WERI-Rb-1 (cell line): ENCODE data around the gene PKNOX2.

Experiments used
- DNase-seq: peaks from one replicate; pipeline ENCODE4 v3.0.0-alpha.2; 2020
- H3K27ac ChIP-seq: fragments of 250-450 bp; sonication (Bioruptor Pico); 2 replicates; pipeline ENCODE4 v1.5.1; 2020; ENCODE audit warnings: mild to moderate bottlenecking, moderate library complexity
- H3K27me3 ChIP-seq: fragments of 250-450 bp; sonication (Bioruptor Pico); 2 replicates; pipeline ENCODE4 v1.5.1; 2021; ENCODE audit warnings: mild to moderate bottlenecking, low read depth, moderate library complexity; ENCODE audit not compliant: insufficient read depth, severe bottlenecking
- H3K36me3 ChIP-seq: fragments of 250-450 bp; sonication (Bioruptor Pico); 2 replicates; pipeline ENCODE4 v1.5.1; 2020; ENCODE audit warnings: mild to moderate bottlenecking, moderate library complexity
- H3K4me3 ChIP-seq: 2 replicates; pipeline ENCODE4 v1.5.1; 2011; ENCODE audit warnings: low read depth, mild to moderate bottlenecking, control low read depth, low read length
- H3K9me3 ChIP-seq: fragments of 250-450 bp; sonication (Bioruptor Pico); 2 replicates; pipeline ENCODE4 v1.5.1; 2021; ENCODE audit warnings: mild to moderate bottlenecking, moderate library complexity; ENCODE audit not compliant: severe bottlenecking
- TF ChIP-seq, protein P1 (sequence below): IDR thresholded peaks from 2 replicates; pipeline ENCODE4 v1.5.1; 2011; ENCODE audit warnings: low read depth, mild to moderate bottlenecking, control low read depth, inconsistent platforms, low read length

Gene PKNOX2

DNA sequence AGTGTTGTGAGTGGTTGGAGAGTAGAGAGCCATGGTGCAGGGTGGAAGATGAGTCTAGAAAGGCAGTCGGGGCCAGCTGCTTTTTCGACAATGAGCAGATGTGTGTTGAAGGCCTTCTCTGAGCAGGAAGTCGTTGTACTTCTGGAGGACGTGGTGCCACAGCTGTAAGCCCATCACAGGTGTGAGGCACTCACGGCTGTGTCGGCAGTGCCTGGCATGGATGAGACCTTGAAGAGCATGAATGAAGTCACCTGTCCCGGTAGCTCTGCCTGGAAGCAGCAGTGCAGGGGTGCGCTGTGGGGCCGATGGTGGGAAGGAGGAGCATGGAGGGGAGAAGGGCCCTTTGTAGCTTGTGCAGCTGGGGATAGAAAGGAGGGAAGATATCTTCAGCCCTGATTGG is 165.2 kb downstream of the PKNOX2 start:
- H3K27me3 ChIP-seq, result no peaks in the 10 kb centered on the region
- TF ChIP-seq, protein P1, sequence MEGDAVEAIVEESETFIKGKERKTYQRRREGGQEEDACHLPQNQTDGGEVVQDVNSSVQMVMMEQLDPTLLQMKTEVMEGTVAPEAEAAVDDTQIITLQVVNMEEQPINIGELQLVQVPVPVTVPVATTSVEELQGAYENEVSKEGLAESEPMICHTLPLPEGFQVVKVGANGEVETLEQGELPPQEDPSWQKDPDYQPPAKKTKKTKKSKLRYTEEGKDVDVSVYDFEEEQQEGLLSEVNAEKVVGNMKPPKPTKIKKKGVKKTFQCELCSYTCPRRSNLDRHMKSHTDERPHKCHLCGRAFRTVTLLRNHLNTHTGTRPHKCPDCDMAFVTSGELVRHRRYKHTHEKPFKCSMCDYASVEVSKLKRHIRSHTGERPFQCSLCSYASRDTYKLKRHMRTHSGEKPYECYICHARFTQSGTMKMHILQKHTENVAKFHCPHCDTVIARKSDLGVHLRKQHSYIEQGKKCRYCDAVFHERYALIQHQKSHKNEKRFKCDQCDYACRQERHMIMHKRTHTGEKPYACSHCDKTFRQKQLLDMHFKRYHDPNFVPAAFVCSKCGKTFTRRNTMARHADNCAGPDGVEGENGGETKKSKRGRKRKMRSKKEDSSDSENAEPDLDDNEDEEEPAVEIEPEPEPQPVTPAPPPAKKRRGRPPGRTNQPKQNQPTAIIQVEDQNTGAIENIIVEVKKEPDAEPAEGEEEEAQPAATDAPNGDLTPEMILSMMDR, result no peak
- no peak overlapping the region for H3K4me3 ChIP-seq
- DNase-seq, result no peak
- H3K9me3 ChIP-seq, result no peaks in the 10 kb centered on the region
- no peak overlapping the region for H3K27ac ChIP-seq
- H3K36me3 ChIP-seq, result no peaks in the 10 kb centered on the region

DNA sequence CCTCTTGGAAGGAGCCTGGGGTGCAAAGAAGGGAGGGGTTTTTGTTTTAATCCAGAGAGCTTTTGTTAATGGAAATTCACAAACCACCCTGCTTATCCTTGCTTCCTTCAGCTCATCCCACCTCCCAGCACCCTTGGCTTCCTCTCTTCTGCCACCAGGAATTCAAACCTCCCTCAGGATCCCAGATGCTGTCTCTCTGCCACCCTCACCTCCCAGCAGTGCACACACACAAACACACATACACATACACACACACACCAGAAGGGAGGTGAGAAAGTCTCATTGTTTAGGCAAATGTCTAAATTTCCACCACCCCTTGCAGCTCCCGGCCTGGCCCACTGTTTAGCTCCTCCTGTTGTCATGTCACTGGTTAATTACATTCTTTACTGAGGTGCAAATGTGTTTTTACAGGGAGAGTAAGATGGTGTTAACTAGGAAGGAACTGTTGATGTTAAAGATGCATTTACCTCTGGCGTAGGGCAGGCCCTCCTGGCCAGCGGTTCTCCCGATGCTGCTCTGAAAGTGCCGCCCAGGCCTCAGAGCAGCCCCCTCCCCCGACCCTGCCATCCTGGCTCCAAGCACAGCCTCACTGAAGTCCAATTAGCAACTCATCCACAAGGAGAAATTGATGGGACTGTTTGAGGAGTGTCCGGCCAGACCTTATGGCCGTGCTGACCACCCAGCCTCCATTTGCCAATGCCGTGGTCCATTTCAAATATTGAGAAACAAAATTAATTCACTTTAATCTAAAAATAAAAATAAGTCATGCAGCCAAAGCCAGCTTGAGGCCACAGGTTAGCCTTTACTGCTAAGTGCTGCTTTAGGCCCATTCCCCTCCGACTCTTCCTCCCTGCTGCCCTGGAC is 166.1 kb downstream of the PKNOX2 start:
- H3K27ac ChIP-seq, result no peak overlapping the region
- no peak overlapping the region for H3K4me3 ChIP-seq

DNA sequence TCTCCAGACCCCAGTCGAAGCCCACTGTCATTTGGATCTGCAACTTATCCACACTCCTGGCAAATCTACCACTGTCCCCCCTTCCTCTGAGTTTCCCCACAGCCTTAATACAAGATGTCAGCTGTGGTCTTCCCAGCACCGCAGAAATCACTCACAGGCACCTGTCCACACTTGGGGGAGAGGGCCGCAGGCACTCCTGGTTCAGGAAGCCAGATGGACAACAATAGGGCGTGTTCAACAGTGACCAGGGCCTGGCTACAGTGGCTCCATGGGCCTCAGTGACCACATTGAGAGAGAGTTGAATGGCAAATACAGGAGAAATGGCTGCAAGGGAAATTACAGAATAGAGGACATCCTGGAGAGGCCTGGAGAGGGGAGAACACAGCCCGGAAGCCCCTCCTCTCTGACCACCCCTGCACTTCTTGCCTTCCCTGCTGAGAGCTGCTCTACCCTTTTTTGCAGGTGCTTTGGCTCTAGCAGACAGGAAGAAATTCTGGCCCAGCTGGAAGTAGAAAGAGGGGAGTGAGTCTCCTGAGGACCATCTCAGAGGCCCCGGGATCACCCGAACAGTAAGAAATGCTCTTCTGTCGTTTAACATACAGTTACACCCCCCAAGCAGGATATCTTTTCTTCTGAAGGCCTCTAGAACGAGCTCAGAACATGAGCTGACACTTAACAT is 166.9 kb downstream of the PKNOX2 start:
- no peak overlapping the region for H3K4me3 ChIP-seq
- H3K9me3 ChIP-seq, result no peaks in the 10 kb centered on the region
- H3K27ac ChIP-seq, result no peak overlapping the region
- DNase-seq, result no peak
- H3K36me3 ChIP-seq, result no peaks in the 10 kb centered on the region
- no peaks in the 10 kb centered on the region for H3K27me3 ChIP-seq
- TF ChIP-seq, protein P1, result no peak

More for the DNA sequence above, 166.1 kb downstream of the PKNOX2 start:
- TF ChIP-seq, protein P1, result no peak
- no peak for DNase-seq
- H3K36me3 ChIP-seq, result no peaks in the 10 kb centered on the region
- H3K9me3 ChIP-seq, result no peaks in the 10 kb centered on the region
- H3K27me3 ChIP-seq, result no peaks in the 10 kb centered on the region

DNA sequence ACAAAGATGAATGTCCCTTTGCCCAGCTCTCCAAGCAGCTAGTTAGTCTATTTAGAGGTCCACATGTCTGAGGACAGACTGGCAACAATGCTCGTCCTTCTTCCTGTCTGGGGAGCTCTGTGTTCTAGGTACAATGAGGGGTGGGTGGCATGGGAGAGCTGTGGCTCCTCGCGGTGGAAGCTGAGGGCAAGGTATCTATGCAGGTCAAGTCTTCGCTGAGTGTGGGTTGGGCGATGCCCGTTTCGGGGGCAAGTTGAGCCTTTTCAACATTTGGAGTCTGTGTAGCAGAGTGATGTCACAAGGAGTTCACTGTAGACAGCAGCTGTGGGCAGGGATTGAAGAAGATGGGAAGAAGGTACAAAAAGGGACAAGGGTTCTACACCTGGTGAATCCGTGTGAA is 168.3 kb downstream of the PKNOX2 start:
- no peak for DNase-seq
- H3K9me3 ChIP-seq, result no peaks in the 10 kb centered on the region
- TF ChIP-seq, protein P1, result no peak
- H3K27me3 ChIP-seq, result no peaks in the 10 kb centered on the region
- H3K27ac ChIP-seq, result no peak overlapping the region
- no peaks in the 10 kb centered on the region for H3K36me3 ChIP-seq
- H3K4me3 ChIP-seq, result no peak overlapping the region

DNA sequence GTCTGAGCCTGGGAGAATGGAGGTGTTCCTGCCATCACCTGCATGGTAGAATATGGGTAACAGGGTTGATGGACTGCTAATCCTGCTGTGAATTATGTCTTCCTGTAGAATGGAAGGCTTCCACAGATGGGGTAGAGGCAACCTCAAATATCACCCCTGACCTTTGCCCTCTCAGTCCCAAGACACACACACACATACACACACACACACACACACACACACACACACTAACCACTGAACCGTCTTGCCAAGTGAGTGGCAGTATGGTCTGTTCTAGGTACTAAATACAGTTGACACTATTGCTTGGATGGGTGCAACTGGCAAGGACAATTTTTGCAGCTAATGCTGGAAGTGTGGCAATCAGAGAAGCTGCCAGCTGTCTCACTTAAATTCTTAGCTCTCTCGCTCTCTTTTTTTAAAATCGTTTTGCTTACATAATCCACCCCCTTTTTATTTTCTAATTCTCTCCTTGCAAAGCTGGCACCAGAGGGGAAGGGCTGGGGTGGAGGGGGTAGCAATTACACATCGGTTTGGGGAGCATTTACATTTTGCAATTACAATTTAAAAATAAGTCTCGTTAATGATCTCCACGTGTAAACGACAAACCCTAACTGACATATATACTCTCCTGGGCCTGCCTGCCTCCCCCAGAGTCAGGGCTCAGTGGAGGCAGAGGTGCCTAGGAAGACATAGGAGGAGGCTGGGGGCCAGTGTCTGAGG is 169.0 kb downstream of the PKNOX2 start:
- TF ChIP-seq, protein P1, result no peak
- no peak overlapping the region for H3K27ac ChIP-seq
- no peak overlapping the region for H3K4me3 ChIP-seq
- DNase-seq, result no peak
- H3K9me3 ChIP-seq, result no peaks in the 10 kb centered on the region
- no peaks in the 10 kb centered on the region for H3K36me3 ChIP-seq
- no peaks in the 10 kb centered on the region for H3K27me3 ChIP-seq
